H1 (cell line): ENCODE data around the gene VPS9D1. TPM values are rescaled to one million over a fixed set of nuclear protein-coding genes. Genes with fewer than 3 reads are reported as not detected.
A peak's percentile ranks its signal among the peaks of the same experiment; 100 is the strongest.

Experiments
- ASH2L ChIP-seq: fragments of 200-600, 300-600 bp; sonication (generic); IDR thresholded peaks from one replicate; pipeline ENCODE4 v1.7.1; 2017; ENCODE audit warnings: low read length
- ATF2 ChIP-seq: IDR thresholded peaks from 2 replicates; pipeline ENCODE4 v1.6.1; 2012; ENCODE audit warnings: low read length, inconsistent platforms
- ATF3 ChIP-seq: IDR thresholded peaks from 2 replicates; pipeline ENCODE4 v1.6.1; 2011; ENCODE audit warnings: low read depth, mild to moderate bottlenecking, low read length; ENCODE audit not compliant: insufficient read depth
- BCL11A ChIP-seq, 2 experiments: IDR thresholded peaks; one replicate each; pipeline ENCODE4 v1.6.1; 2011; ENCODE audit warnings: low read depth in 2 of 2, low read length in 2 of 2, mild to moderate bottlenecking in 2 of 2
- CBX8 ChIP-seq: fragments of 300-800, 300-1000 bp; sonication (generic); IDR thresholded peaks from 2 replicates; pipeline ENCODE4 v1.7.1; 2016; ENCODE audit warnings: low read depth, low read length, borderline replicate concordance
- CEBPB ChIP-seq: IDR thresholded peaks from 2 replicates; pipeline ENCODE4 v1.6.1; 2012; ENCODE audit warnings: low read depth, low read length
- CREB1 ChIP-seq: IDR thresholded peaks from 2 replicates; pipeline ENCODE4 v1.6.1; 2012; ENCODE audit warnings: inconsistent platforms
- CTCF ChIP-seq, 3 experiments: IDR thresholded peaks; 1 replicate in 2 of 3; 2 replicates in 1 of 3; pipeline versions ENCODE4 v1.5.1 to v1.6.1; 2011; ENCODE audit warnings: low read length in 3 of 3, mild to moderate bottlenecking in 3 of 3, inconsistent platforms in 2 of 3, low read depth in 1 of 3, moderate library complexity in 1 of 3; ENCODE audit not compliant: insufficient read depth in 1 of 3; ENCODE audit errors: control extremely low read depth in 1 of 3
- E2F6 ChIP-seq: IDR thresholded peaks from 2 replicates; pipeline ENCODE4 v1.6.1; 2012; ENCODE audit warnings: inconsistent platforms
- EGR1 ChIP-seq: IDR thresholded peaks from 2 replicates; pipeline ENCODE4 v1.6.1; 2011; ENCODE audit warnings: low read depth, low read length, borderline replicate concordance
- EZH2 ChIP-seq: fragments of 200-600 bp; sonication (generic); IDR thresholded peaks from 2 replicates; pipeline ENCODE4 v1.7.1; 2012; ENCODE audit warnings: low read depth, mild to moderate bottlenecking, moderate library complexity, low read length, inconsistent platforms; ENCODE audit not compliant: severe bottlenecking
- KDM1A ChIP-seq: fragments of 200-600, 300-600 bp; sonication (generic); IDR thresholded peaks from 2 replicates; pipeline ENCODE4 v1.7.1; 2016; ENCODE audit warnings: mild to moderate bottlenecking, low read length, borderline replicate concordance
- RBBP5 ChIP-seq: IDR thresholded peaks from 2 replicates; pipeline ENCODE4 v1.7.1; 2012; ENCODE audit warnings: low read depth, mild to moderate bottlenecking, inconsistent platforms, low read length, moderate library complexity, borderline replicate concordance
- RFX5 ChIP-seq: IDR thresholded peaks from 2 replicates; pipeline ENCODE4 v1.6.1; 2011; ENCODE audit warnings: low read depth, low read length, improper control_type of control experiment, borderline replicate concordance
- SIX5 ChIP-seq: IDR thresholded peaks from 2 replicates; pipeline ENCODE4 v1.6.1; 2011; ENCODE audit warnings: mild to moderate bottlenecking, low read depth, low read length
- SP4 ChIP-seq: IDR thresholded peaks from 2 replicates; pipeline ENCODE4 v1.6.1; 2012; ENCODE audit warnings: low read length, inconsistent platforms
- TAF1 ChIP-seq: IDR thresholded peaks from 2 replicates; pipeline ENCODE4 v1.6.1; 2011; ENCODE audit warnings: mild to moderate bottlenecking, low read depth, low read length
- polyA plus RNA-seq, 7 experiments: library from polyadenylated mRNA; depleted of rRNA in 3 of 7; stranded (reverse) in 5 of 7; unstranded in 2 of 7; fragments of >200 nt in 5 of 7; fragments of 200-250 nt in 2 of 7; gene quantifications; 1 replicate in 5 of 7; 2 replicates in 1 of 7; 4 replicates in 1 of 7; pipeline versions ENCODE4 v1.2.1 to v1.2.3, GENCODE V29; 2011 to 2013; ENCODE audit warnings: missing spikeins in 2 of 7, mixed read lengths in 2 of 7
- total RNA-seq: library from RNA; stranded (reverse); fragmentation: NEBNext Ultra II Directional; extraction: Animal tissue kit (Norgen Biotek cat#: 25700); gene quantifications from 2 replicates; pipeline ENCODE4 v1.2.1, GENCODE V29; 2021

VPS9D1 gene
- total and polyA plus RNA-seq, 2 of the 8 experiments (the other 6 are each of a cell fraction or from before 2014, with no cell fraction given), result 2.9 to 5.4 TPM

- peak; percentile 22 to 56 (median 32) for TF ChIP-seq CTCF (IDR thresholded peaks at IDR 0.05; ENCODE audit: control extremely low read depth in 1 of 3, insufficient read depth in 1 of 3, low read depth in 1 of 3, low read length in 3 of 3)
- TF ChIP-seq ATF2, result peak; percentile 96
- no peak for TF ChIP-seq SIX5
- TF ChIP-seq E2F6, result 0 out of 2 replicates have a peak, but pooled peaks have one; percentile 17
- TF ChIP-seq SP4, result 0 out of 2 replicates have a peak, but pooled peaks have one; percentile 40
- TF ChIP-seq BCL11A (IDR thresholded peaks at IDR 0.05; ENCODE audit: low read depth in 2 of 2, low read length in 2 of 2), result no peak
- TF ChIP-seq ATF3, result peak; percentile 93
- TF ChIP-seq RFX5, result no peak
- peak; percentile 67 for TF ChIP-seq TAF1
- no peak for TF ChIP-seq KDM1A
- peak; percentile 98 for TF ChIP-seq EGR1
- no peak for TF ChIP-seq EZH2
- TF ChIP-seq CEBPB, result peak; percentile 12; the same call in 1 of the 2 replicates
- peak; percentile 96 for TF ChIP-seq CREB1
- TF ChIP-seq RBBP5, result no peak; the same call in 1 of the 2 replicates
- peak; percentile 46 for TF ChIP-seq ASH2L
- no peak for TF ChIP-seq CBX8
These were observed 20.5 kb downstream of the VPS9D1 start (continued) for GRCh38 chr16:89700100-89700648.
